Upper lobe of left lung (tissue), 4 donors: ENCODE results near the gene CD83.

Experiments used
- POLR2A ChIP-seq, 4 donors: fragments of 450-650 bp; IDR thresholded peaks; one replicate each; pipeline ENCODE4 v1.5.1; 2016 to 2017; ENCODE audit warnings: antibody characterized with exemption in 4 of 4, mild to moderate bottlenecking in 2 of 4
- POLR2AphosphoS5 ChIP-seq, 2 donors: sonication (generic); formaldehyde crosslinking; IDR thresholded peaks; one replicate each; pipeline ENCODE4 v1.5.1; 2017; ENCODE audit warnings: antibody characterized with exemption in 2 of 2

DNA sequence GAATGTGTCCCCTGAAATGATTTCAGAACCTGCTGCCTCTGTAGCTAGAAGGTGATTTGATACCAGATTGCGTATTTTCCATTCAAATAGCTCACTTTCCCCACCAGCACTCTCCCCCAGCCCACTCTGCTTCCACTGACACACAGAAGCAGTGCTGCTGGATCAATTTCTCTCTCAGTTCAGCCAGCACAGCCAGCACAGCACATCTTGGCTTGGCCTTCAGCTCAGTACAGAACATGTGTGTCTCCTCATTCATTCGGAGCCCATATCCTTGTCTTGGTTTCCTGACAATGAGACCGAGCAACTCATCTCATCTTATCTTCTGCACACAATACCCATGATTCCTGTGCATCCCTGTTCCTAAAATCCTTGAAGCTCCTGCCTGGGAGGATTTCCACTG, 33.8 kb upstream of the CD83 start:
- TF ChIP-seq POLR2A (IDR thresholded peaks at IDR 0.05) (no peak), POLR2AphosphoS5 (IDR thresholded peaks at IDR 0.05) (no peak)
